ENCODE results near the gene SLC4A2. TPM values are rescaled to one million over a fixed set of nuclear protein-coding genes. Genes with fewer than 3 reads are reported as not detected.

The SLC4A2 gene
- total RNA-seq, 1 donor from 2014 or later: 66.5 TPM

GRCh38 chr7:151073990-151074389, 14.6 kb downstream of the SLC4A2 start:
- no peak for TF ChIP-seq POLR2A (IDR thresholded peaks at IDR 0.05)
- TF ChIP-seq CTCF (IDR thresholded peaks at IDR 0.05): no peak
- TF ChIP-seq POLR2AphosphoS5 (IDR thresholded peaks at IDR 0.05; ENCODE audit: insufficient read depth in 1 of 2, low read depth in 1 of 2): no peak
- Histone ChIP-seq H3K27ac (no peak overlapping the region), H3K27me3 (no peaks in the 10 kb centered on the region), H3K4me1 (peaks cover 17% of the 10 kb centered on the region), H3K36me3 (peaks cover 0 to 73% of the 10 kb centered on the region in 2 donors), H3K9me3 (no peaks in the 10 kb centered on the region), H3K4me3 (no peak overlapping the region)
- DNase-seq (ENCODE audit: extremely low spot score in 2 of 2): no peak
- intact Hi-C loops (cut with DNase I): no loop called here

GRCh38 chr7:151074817-151075661, 15.7 kb downstream of the SLC4A2 start:
- Histone ChIP-seq H3K4me1 (peaks cover 28% of the 10 kb centered on the region), H3K36me3 (peaks cover 0 to 63% of the 10 kb centered on the region in 2 donors), H3K27me3 (no peaks in the 10 kb centered on the region), H3K4me3 (no peak overlapping the region), H3K27ac (no peak overlapping the region), H3K9me3 (no peaks in the 10 kb centered on the region)
- no peak for TF ChIP-seq CTCF (IDR thresholded peaks at IDR 0.05)
- intact Hi-C loops (cut with DNase I): no loop called here
- no peak for DNase-seq (ENCODE audit: extremely low spot score in 2 of 2)

DNA sequence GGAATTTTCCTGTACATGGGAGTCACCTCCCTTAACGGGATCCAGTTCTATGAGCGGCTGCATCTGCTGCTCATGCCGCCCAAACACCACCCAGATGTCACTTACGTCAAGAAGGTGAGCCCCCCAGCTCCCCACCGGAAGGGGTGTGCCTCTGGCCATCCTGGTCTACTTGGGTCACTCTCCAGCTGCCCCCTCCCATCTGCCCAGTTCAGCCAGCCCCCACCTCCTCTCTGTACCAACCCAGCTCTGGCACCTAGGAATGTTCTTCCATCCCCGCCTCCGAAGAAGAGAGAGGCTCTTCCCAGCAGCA, 16.2 kb downstream of the SLC4A2 start:
- no peak for DNase-seq (ENCODE audit: extremely low spot score in 2 of 2)
- intact Hi-C loops (cut with DNase I): no loop called here
- Histone ChIP-seq H3K4me1 (peaks cover 28% of the 10 kb centered on the region), H3K9me3 (no peaks in the 10 kb centered on the region), H3K36me3 (peaks cover 0 to 57% of the 10 kb centered on the region in 2 donors), H3K27ac (no peak overlapping the region), H3K4me3 (no peak overlapping the region), H3K27me3 (no peaks in the 10 kb centered on the region)
- TF ChIP-seq POLR2A (IDR thresholded peaks at IDR 0.05) (no peak), POLR2AphosphoS5 (IDR thresholded peaks at IDR 0.05; ENCODE audit: insufficient read depth in 1 of 2, low read depth in 1 of 2) (no peak), CTCF (IDR thresholded peaks at IDR 0.05) (no peak)

DNA sequence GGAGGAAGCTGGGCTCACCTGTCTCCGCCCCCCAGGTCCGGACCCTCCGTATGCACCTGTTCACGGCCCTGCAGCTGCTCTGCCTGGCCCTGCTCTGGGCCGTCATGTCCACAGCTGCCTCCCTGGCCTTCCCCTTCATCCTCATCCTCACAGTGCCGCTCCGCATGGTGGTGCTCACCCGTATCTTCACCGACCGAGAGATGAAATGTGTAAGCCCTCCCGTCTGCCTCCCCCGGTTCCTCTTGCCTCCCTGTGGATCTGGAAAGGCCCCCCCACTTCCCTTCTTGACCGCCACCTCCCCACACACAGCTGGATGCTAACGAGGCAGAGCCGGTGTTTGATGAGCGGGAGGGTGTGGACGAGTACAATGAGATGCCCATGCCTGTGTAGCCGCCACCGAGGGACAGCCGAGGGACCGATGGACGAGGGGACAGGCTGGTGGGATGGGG, 16.6 kb downstream of the SLC4A2 start:
- no peak overlapping the region for H3K27ac ChIP-seq
- H3K9me3 ChIP-seq: no peaks in the 10 kb centered on the region
- intact Hi-C loops (cut with DNase I): no loop called here
- H3K4me1 ChIP-seq: peaks cover 30% of the 10 kb centered on the region
- H3K36me3 ChIP-seq: peaks cover 0 to 53% of the 10 kb centered on the region in 2 donors
- no peak for DNase-seq (ENCODE audit: extremely low spot score in 2 of 2)
- H3K27me3 ChIP-seq: no peaks in the 10 kb centered on the region
- H3K4me3 ChIP-seq: no peak overlapping the region
- no peak for TF ChIP-seq CTCF (IDR thresholded peaks at IDR 0.05)
- no peak for TF ChIP-seq POLR2A (IDR thresholded peaks at IDR 0.05)
- TF ChIP-seq POLR2AphosphoS5 (IDR thresholded peaks at IDR 0.05; ENCODE audit: insufficient read depth in 1 of 2, low read depth in 1 of 2): no peak
